H1 (cell line): Measurements from ENCODE around the gene TMBIM4. TPM values are rescaled to one million over a fixed set of nuclear protein-coding genes. Genes with fewer than 3 reads are reported as not detected.

Experiments used
- CTCF ChIA-PET: fragments of 300-600 bp; sonication (Branson Sonifier 250); formaldehyde crosslinking; loops from one replicate; lab custom pipeline; 2021; ENCODE audit not compliant: partially characterized antibody; lab: Charles Lee
- POLR2A ChIA-PET: fragments of 300-600 bp; sonication (Branson Sonifier 250); formaldehyde crosslinking; loops from one replicate; lab custom pipeline; 2021; ENCODE audit warnings: inconsistent platforms; ENCODE audit not compliant: partially characterized antibody; lab: Charles Lee
- DNase-seq, 2 experiments: peaks; one replicate each; pipeline versions ENCODE4 v3.0.0 to v3.0.0-alpha.2; 2010 to 2022; ENCODE audit warnings: low spot score in 2 of 2, low read depth in 1 of 2, mixed read lengths in 1 of 2
- FAIRE-seq: peaks from 2 replicates; lab custom pipeline; 2011; peaks lifted over from hg19 to GRCh38; lab: Jason Lieb, UNC
- H2AFZ ChIP-seq: 2 replicates; pipeline ENCODE4 v1.8.1; 2012; ENCODE audit warnings: low read length, inconsistent platforms
- H2AK5ac ChIP-seq: 2 replicates; pipeline ENCODE4 v1.6.1; 2013; ENCODE audit warnings: low read depth, low read length
- H2BK120ac ChIP-seq: replicated peaks from 2 replicates; pipeline ENCODE3; 2013; ENCODE audit warnings: low read depth, low read length, inconsistent platforms
- H2BK12ac ChIP-seq: 2 replicates; pipeline ENCODE4 v1.6.1; 2013; ENCODE audit warnings: low read depth, low read length
- H2BK15ac ChIP-seq: 2 replicates; pipeline ENCODE4 v1.6.1; 2013; ENCODE audit warnings: low read length
- H2BK20ac ChIP-seq: 2 replicates; pipeline ENCODE4 v1.6.1; 2013; ENCODE audit warnings: low read length
- H2BK5ac ChIP-seq: 2 replicates; pipeline ENCODE4 v1.6.1; 2013; ENCODE audit warnings: low read depth, low read length
- H3K14ac ChIP-seq: 2 replicates; pipeline ENCODE4 v1.6.1; 2013; ENCODE audit warnings: inconsistent platforms; ENCODE audit not compliant: insufficient read length
- H3K18ac ChIP-seq: 2 replicates; pipeline ENCODE4 v1.6.1; 2013; ENCODE audit warnings: low read length; ENCODE audit errors: extremely low read depth
- H3K23ac ChIP-seq: 2 replicates; pipeline ENCODE4 v1.6.1; 2013; ENCODE audit warnings: inconsistent platforms; ENCODE audit not compliant: insufficient read length
- H3K23me2 ChIP-seq: 2 replicates; pipeline ENCODE4 v1.6.1; 2013; ENCODE audit warnings: low read depth, low read length
- H3K27ac ChIP-seq: 2 replicates; pipeline ENCODE4 v1.6.1; 2011; ENCODE audit warnings: low read depth, low read length, inconsistent platforms
- H3K27me3 ChIP-seq, 4 experiments: replicated peaks in 1 of 4; 1 replicate in 1 of 4; 2 replicates in 3 of 4; pipeline versions ENCODE4 v1.6.1 to v1.8.1; 2011 to 2013; ENCODE audit warnings: low read length in 3 of 4, mild to moderate bottlenecking in 3 of 4, inconsistent platforms in 2 of 4, mixed read lengths in 2 of 4, moderate library complexity in 1 of 4; ENCODE audit not compliant: control insufficient read depth in 3 of 4, insufficient read depth in 3 of 4; ENCODE audit errors: extremely low read depth in 1 of 4
- H3K36me3 ChIP-seq, 4 experiments: 2 replicates each; pipeline versions ENCODE4 v1.6.1 to v1.8.1; 2011 to 2013; ENCODE audit warnings: mild to moderate bottlenecking in 4 of 4, low read length in 3 of 4, moderate library complexity in 2 of 4, control low read depth in 1 of 4, inconsistent platforms in 1 of 4; ENCODE audit not compliant: insufficient read depth in 4 of 4, control insufficient read depth in 2 of 4
- H3K4ac ChIP-seq: replicated peaks from 2 replicates; pipeline ENCODE3; 2013; ENCODE audit warnings: low read length, low read depth, mixed read lengths, inconsistent platforms; ENCODE audit not compliant: insufficient read length
- H3K4me1 ChIP-seq, 4 experiments: replicated peaks in 1 of 4; 1 replicate in 1 of 4; 2 replicates in 3 of 4; pipeline versions ENCODE4 v1.6.1 to v1.8.1; 2011 to 2013; ENCODE audit warnings: low read length in 3 of 4, inconsistent platforms in 2 of 4, mixed read lengths in 1 of 4; ENCODE audit not compliant: insufficient read depth in 4 of 4, control insufficient read depth in 3 of 4
- H3K4me2 ChIP-seq, 2 experiments: 2 replicates each; pipeline versions ENCODE4 v1.6.1 to v1.8.1; 2011 to 2013; ENCODE audit warnings: low read depth in 2 of 2, low read length in 2 of 2, control low read depth in 1 of 2, inconsistent platforms in 1 of 2, mild to moderate bottlenecking in 1 of 2; ENCODE audit not compliant: insufficient read depth in 1 of 2
- H3K4me3 ChIP-seq, 4 experiments: fragments of 200-600, 300-600 bp in 1 of 4; sonication (generic), shearing (Covaris generic), sonication (Bioruptor Twin) in 1 of 4; 2 replicates each; pipeline versions ENCODE4 v1.5.1 to v1.8.1; 2011 to 2016; ENCODE audit warnings: low read length in 4 of 4, low read depth in 3 of 4, control low read depth in 2 of 4, inconsistent platforms in 2 of 4, mild to moderate bottlenecking in 2 of 4, mixed read lengths in 1 of 4, moderate library complexity in 1 of 4; ENCODE audit not compliant: insufficient read depth in 2 of 4; ENCODE audit errors: extremely low read depth in 1 of 4
- H3K56ac ChIP-seq: replicated peaks from 2 replicates; pipeline ENCODE3; 2013; ENCODE audit warnings: low read depth, mild to moderate bottlenecking, mixed read lengths, low read length, inconsistent platforms; ENCODE audit not compliant: insufficient read length
- H3K79me1 ChIP-seq: 2 replicates; pipeline ENCODE4 v1.6.1; 2013; ENCODE audit warnings: low read depth, low read length, control low read depth
- H3K79me2 ChIP-seq, 2 experiments: 2 replicates each; pipeline versions ENCODE4 v1.6.1 to v1.8.1; 2012 to 2013; ENCODE audit warnings: low read length in 2 of 2, mild to moderate bottlenecking in 2 of 2, inconsistent platforms in 1 of 2; ENCODE audit not compliant: insufficient read depth in 2 of 2, control insufficient read depth in 1 of 2
- H3K9ac ChIP-seq, 4 experiments: replicated peaks in 1 of 4; 1 replicate in 1 of 4; 2 replicates in 3 of 4; pipeline versions ENCODE4 v1.6.1 to v1.8.1; 2011 to 2013; ENCODE audit warnings: low read depth in 3 of 4, low read length in 3 of 4, control low read depth in 2 of 4, mild to moderate bottlenecking in 2 of 4, moderate library complexity in 2 of 4, inconsistent platforms in 1 of 4; ENCODE audit errors: extremely low read depth in 1 of 4
- H3K9me3 ChIP-seq, 2 experiments: 2 replicates each; pipeline versions ENCODE4 v1.6.1 to v1.8.1; 2012 to 2013; ENCODE audit warnings: mild to moderate bottlenecking in 2 of 2, moderate library complexity in 2 of 2, control low read depth in 1 of 2, inconsistent platforms in 1 of 2, low read depth in 1 of 2, low read length in 1 of 2, mixed read lengths in 1 of 2; ENCODE audit not compliant: insufficient read depth in 2 of 2
- H4K20me1 ChIP-seq, 2 experiments: replicated peaks in 1 of 2; 2 replicates each; pipeline versions ENCODE3 to v1.8.1; 2011 to 2013; ENCODE audit warnings: inconsistent platforms in 2 of 2, low read length in 2 of 2, mild to moderate bottlenecking in 1 of 2; ENCODE audit not compliant: insufficient read depth in 2 of 2, control insufficient read depth in 1 of 2
- H4K5ac ChIP-seq: 2 replicates; pipeline ENCODE4 v1.6.1; 2013; ENCODE audit warnings: low read length, low read depth, mixed read lengths, inconsistent platforms; ENCODE audit not compliant: insufficient read length
- H4K8ac ChIP-seq: 2 replicates; pipeline ENCODE4 v1.8.0; 2013; ENCODE audit warnings: mild to moderate bottlenecking, moderate library complexity, low read length, inconsistent platforms; ENCODE audit not compliant: insufficient read depth; ENCODE audit errors: extremely low read depth
- H4K91ac ChIP-seq: replicated peaks from 2 replicates; pipeline ENCODE3; 2013; ENCODE audit warnings: low read length, mixed read lengths, inconsistent platforms; ENCODE audit not compliant: insufficient read length
- BCL11A ChIP-seq, 2 experiments: IDR thresholded peaks; one replicate each; pipeline ENCODE4 v1.6.1; 2011; ENCODE audit warnings: low read depth in 2 of 2, low read length in 2 of 2, mild to moderate bottlenecking in 2 of 2
- CEBPB ChIP-seq: IDR thresholded peaks from 2 replicates; pipeline ENCODE4 v1.6.1; 2012; ENCODE audit warnings: low read depth, low read length
- E2F6 ChIP-seq: IDR thresholded peaks from 2 replicates; pipeline ENCODE4 v1.6.1; 2012; ENCODE audit warnings: inconsistent platforms
- WGBS, 2 experiments: shearing (Covaris generic) in 1 of 2; methylation state at CpG; one replicate each; pipeline versions ENCODE4 v1.1.6 to v1.1.7; 2013 to 2015; ENCODE audit warnings: low lambda C conversion rate in 2 of 2, mixed read lengths in 2 of 2, inconsistent platforms in 1 of 2, low coverage in 1 of 2, missing lambda C conversion rate in 1 of 2; ENCODE audit not compliant: insufficient replicate concordance in 2 of 2, insufficient coverage in 1 of 2, insufficient read length in 1 of 2; ENCODE audit errors: extremely low coverage in 1 of 2, missing lambda C conversion rate in 1 of 2; 5-methylcytosine and 5-hydroxymethylcytosine counted together
- polyA plus RNA-seq, 7 experiments: library from polyadenylated mRNA; depleted of rRNA in 3 of 7; stranded (reverse) in 5 of 7; unstranded in 2 of 7; fragments of >200 nt in 5 of 7; fragments of 200-250 nt in 2 of 7; gene quantifications; 1 replicate in 5 of 7; 2 replicates in 1 of 7; 4 replicates in 1 of 7; pipeline versions ENCODE4 v1.2.1 to v1.2.3, GENCODE V29; 2011 to 2013; ENCODE audit warnings: missing spikeins in 2 of 7, mixed read lengths in 2 of 7
- total RNA-seq: library from RNA; stranded (reverse); fragmentation: NEBNext Ultra II Directional; extraction: Animal tissue kit (Norgen Biotek cat#: 25700); gene quantifications from 2 replicates; pipeline ENCODE4 v1.2.1, GENCODE V29; 2021

TMBIM4 gene
- total and polyA plus RNA-seq, 2 of the 8 experiments (the other 6 are each of a cell fraction or from before 2014, with no cell fraction given) = 12.8 to 46.6 TPM

- WGBS, 2 experiments = 93% methylated on average over 4 of the region's 4 CpGs; no CpG with 5 or more reads in 1 of the 2 experiments
These were observed 60.7 kb downstream of the TMBIM4 start for GRCh38 chr12:66109056-66109455.

More at GRCh38 chr12:66109056-66109455, 60.7 kb downstream of the TMBIM4 start:
- H4K8ac ChIP-seq = no peak overlapping the region
- no peak overlapping the region for H3K18ac ChIP-seq
- no peaks in the 10 kb centered on the region for H4K20me1 ChIP-seq
- no peaks in the 10 kb centered on the region for H3K79me1 ChIP-seq
- H2AFZ ChIP-seq = no peak overlapping the region
- H3K14ac ChIP-seq = no peak overlapping the region
- peaks cover 0 to 3% (median 0%) of the 10 kb centered on the region in 4 experiments; a peak in 1 of 7 replicates for H3K4me1 ChIP-seq
- H4K5ac ChIP-seq = no peak overlapping the region
- H3K27me3 ChIP-seq = peaks cover 0 to 1% (median 0%) of the 10 kb centered on the region in 4 experiments; a peak in 1 of 7 replicates
- no peak overlapping the region for H3K4me2 ChIP-seq
- no peak overlapping the region for H3K23ac ChIP-seq
- no peaks in the 10 kb centered on the region for H3K23me2 ChIP-seq
- no peak overlapping the region for H2BK20ac ChIP-seq
- no peaks in the 10 kb centered on the region for H3K79me2 ChIP-seq
- no peak overlapping the region for H3K9ac ChIP-seq
- ChIA-PET POLR2A (no interaction called here), CTCF (interaction anchor here (0.6 kb wide), 1 partner anchor 301 kb away, joined by 3 read pairs; no protein-coding TSS in a partner anchor)
- H2BK15ac ChIP-seq = no peak overlapping the region
- no peak overlapping the region for H4K91ac ChIP-seq
- H3K4me3 ChIP-seq = no peak overlapping the region
- no peaks in the 10 kb centered on the region for H3K9me3 ChIP-seq
- no peak overlapping the region for H2BK12ac ChIP-seq
- no peak overlapping the region for H2BK5ac ChIP-seq
- DNase-seq = no peak
- no peak for TF ChIP-seq CEBPB
- TF ChIP-seq E2F6 = no peak
- TF ChIP-seq BCL11A (IDR thresholded peaks at IDR 0.05; ENCODE audit: low read depth in 2 of 2, low read length in 2 of 2) = no peak
- H3K56ac ChIP-seq = no peak overlapping the region
- H3K27ac ChIP-seq = no peak overlapping the region
- no peaks in the 10 kb centered on the region for H3K36me3 ChIP-seq
- no peak overlapping the region for H3K4ac ChIP-seq
- H2BK120ac ChIP-seq = no peak overlapping the region
- H2AK5ac ChIP-seq = no peak overlapping the region
- FAIRE-seq = no peak
